Omental fat pad (tissue), 4 donors: ENCODE data around the gene OPA3. TPM values are rescaled to one million over a fixed set of nuclear protein-coding genes. Genes with fewer than 3 reads are reported as not detected.

Experiments
- ATAC-seq: fragments of 150-250 bp; one replicate; pipeline ENCODE4 v1.9.1; 2016; ENCODE audit warnings: mild to moderate bottlenecking, moderate library complexity; ENCODE audit not compliant: low FRiP score
- DNase-seq: peaks from one replicate; pipeline ENCODE4 v3.0.0-alpha.2; 2019; ENCODE audit warnings: low spot score
- total RNA-seq, 4 donors: library from RNA; depleted of rRNA; stranded (reverse); fragments of >200 nt; gene quantifications; one replicate each; pipeline ENCODE4 v1.1.0, GENCODE V29; 2016
- TF ChIP-seq, protein P1 (sequence below), 3 donors: fragments of 450-650 bp; IDR thresholded peaks; one replicate each; pipeline ENCODE4 v1.5.1; 2016 to 2017; ENCODE audit warnings: antibody characterized with exemption in 3 of 3, mild to moderate bottlenecking in 3 of 3, moderate library complexity in 2 of 3

The OPA3 gene
- total RNA-seq, 4 donors from 2014 or later: 6.3 to 15.5 (median 11.1) TPM

DNA sequence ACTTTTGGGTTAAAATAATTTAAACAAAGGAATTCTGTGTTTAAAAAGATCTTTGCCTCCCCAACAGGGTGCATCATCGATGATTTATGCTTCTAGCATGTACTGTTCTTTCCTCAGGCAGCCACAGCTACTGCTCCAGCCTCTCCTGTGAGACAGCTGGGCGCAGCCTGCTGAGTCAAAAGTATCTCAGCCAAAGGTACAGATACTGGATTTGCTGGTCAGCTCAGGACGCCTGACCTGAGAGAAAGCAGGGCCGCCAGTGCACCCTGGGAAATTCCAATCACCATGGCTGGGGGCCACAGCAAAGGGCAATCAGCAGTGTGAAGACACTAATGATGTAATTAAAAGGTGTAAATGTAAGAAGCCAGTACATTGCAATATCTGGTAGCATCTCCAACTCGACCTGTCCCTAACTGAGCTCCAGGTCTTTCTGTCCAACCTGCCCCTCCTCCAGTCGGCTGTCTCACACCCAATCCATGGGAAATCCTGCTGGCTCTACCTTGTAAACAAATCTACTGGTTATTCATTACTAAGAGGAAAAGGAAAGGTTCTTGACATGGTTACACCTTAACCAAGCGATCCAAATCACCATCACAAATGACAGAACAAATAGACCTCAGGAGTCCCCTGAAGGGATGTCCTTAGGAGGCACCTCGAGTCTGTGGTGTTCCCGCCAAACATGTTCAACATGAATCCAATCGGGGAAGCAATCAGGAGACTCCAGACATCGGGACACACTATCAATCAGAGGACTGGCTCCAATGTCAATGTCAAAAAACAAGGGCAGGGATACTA lies 7.3 kb downstream of the OPA3 start:
- peak; percentile 95 for ATAC-seq
- TF ChIP-seq, protein P1, sequence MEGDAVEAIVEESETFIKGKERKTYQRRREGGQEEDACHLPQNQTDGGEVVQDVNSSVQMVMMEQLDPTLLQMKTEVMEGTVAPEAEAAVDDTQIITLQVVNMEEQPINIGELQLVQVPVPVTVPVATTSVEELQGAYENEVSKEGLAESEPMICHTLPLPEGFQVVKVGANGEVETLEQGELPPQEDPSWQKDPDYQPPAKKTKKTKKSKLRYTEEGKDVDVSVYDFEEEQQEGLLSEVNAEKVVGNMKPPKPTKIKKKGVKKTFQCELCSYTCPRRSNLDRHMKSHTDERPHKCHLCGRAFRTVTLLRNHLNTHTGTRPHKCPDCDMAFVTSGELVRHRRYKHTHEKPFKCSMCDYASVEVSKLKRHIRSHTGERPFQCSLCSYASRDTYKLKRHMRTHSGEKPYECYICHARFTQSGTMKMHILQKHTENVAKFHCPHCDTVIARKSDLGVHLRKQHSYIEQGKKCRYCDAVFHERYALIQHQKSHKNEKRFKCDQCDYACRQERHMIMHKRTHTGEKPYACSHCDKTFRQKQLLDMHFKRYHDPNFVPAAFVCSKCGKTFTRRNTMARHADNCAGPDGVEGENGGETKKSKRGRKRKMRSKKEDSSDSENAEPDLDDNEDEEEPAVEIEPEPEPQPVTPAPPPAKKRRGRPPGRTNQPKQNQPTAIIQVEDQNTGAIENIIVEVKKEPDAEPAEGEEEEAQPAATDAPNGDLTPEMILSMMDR (IDR thresholded peaks at IDR 0.05): no peak
- no peak for DNase-seq

DNA sequence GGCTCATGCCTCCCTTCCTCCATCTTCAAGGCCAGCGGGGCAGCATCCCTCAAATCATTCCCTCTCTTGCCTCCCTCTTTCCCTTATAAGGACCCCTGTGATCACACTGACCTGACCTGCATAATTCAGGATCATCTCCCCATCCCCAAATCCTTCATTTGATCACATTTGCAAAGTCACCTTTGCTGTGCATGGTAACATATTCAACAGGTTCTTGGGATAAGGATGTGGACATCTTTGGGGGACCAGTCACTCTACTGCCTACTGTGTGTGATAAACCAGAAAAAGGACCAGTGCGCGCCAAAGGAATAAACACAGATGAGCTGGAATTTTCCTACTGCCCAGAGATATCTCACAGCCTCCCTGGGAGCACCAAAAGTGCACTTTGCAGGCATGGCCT lies 7.9 kb downstream of the OPA3 start:
- TF ChIP-seq, protein P1 (IDR thresholded peaks at IDR 0.05): no peak
- ATAC-seq: peak; percentile 21
- no peak for DNase-seq

DNA sequence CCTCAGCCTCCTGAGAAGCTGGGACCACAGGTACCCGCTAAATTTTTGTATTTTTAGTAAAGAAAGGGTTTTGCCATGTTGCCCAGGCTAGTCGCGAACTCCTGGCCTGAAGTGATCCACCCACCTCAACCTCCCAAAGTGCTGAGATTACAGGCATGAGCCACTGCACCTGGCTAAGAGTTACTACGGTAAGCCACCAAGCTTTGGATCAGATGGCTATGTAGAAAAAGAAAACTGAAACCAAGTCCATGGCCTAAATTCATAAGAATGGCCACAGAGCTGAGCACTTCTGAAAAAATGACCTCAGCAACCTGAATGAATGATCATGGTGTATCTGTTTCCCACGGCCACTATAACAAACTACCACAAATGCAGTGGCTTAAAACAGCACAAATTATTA lies 9.4 kb downstream of the OPA3 start:
- ATAC-seq (no peak), DNase-seq (no peak)
- TF ChIP-seq, protein P1 (IDR thresholded peaks at IDR 0.05): no peak

DNA sequence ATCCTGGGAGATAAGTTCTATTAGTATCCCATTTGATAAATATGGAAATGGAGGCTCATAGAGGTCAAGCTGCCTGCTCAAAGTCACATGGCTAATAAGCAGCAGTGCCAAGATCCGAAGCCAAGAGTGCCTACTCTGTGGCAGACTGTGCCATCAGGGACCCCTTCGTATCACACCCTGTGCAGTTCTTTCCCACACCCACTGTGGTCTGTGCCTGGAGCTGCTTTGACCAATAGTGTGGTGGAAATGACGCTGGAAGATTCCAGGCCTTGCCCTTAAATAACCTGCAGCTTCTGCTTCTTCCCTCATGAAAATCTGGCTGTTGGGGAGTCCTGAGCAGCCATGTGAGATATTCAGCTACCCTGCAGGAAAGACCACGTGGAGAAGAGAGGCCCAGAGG lies 10.1 kb downstream of the OPA3 start:
- TF ChIP-seq, protein P1 (IDR thresholded peaks at IDR 0.05): no peak
- ATAC-seq (no peak), DNase-seq (no peak)

DNA sequence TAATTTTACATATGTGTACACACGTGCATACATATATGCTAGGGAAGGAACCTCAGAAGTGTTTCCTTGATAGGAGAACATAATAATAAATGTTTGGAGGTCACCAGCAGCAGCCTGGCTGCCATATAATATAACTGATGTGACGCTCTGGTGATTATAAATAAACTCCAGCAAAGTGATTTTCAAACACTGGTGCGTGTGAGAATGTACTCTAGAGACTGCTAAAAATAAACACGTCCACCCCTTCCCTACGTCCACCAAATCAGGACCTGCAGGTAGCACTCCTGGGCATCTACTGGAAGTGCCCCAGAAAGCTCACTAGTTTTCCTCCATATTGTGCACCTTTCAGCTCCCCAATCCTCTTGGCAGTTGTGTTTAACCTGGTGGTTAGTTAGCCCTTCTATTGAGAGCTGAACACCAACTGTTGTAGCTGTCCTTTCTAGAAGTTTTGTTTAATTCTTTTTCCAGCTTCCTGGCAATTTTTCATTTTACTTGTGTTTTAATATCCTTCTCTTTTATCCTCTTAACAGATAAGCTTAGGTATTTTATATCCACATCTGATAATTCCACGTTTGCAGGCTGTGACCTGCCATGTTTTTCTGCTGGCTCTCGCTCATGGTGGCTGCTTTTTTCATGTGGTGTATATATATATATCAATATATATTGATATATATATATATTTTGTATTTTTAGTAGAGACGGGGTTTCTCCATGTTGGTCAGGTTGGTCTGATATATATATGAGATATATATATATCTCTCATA lies 13.0 kb downstream of the OPA3 start:
- DNase-seq (no peak), ATAC-seq (no peak)
- TF ChIP-seq, protein P1 (IDR thresholded peaks at IDR 0.05): no peak

DNA sequence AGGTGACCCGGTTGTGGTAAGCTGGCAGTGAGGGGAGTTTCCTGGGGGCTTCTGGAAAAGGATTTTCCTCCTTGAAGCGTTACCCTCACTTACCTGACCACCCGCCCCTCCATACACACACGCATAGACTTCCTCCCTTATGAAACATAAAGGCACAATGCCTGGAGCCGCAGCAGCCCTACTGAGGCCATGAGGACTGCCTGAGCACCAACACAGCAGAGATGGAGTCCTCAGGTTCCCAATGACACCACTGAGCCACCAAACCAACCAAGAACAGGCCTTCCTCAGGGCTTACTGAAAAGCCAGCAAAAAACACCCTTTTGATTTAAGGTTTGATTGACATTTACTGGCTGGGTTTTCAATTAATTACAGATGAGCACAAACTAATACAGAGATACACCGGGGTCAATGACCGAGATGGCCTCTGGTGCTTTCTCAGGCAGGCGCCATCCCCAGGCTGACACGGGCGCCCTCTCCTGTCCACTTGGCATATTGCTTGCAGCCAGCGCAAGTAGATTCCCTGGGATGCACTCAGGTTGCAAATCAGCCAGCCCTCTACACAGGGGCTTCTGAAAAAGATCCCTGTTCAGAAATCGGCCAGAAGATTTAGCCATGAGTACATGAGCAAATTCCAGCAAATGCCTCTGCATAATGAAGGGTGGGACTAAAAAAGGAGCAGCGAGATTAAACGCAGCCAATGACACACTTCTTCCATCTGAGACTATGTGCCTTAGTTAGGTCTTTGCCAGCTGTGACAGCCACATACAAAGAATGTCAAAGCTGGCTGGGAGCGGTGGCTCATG lies 14.8 kb downstream of the OPA3 start:
- TF ChIP-seq, protein P1 (IDR thresholded peaks at IDR 0.05): no peak
- DNase-seq: no peak
- peak; percentile 40 for ATAC-seq
